Epithelial cell of proximal tubule (primary cell): Measurements from ENCODE around the gene DENND11. TPM values are rescaled to one million over a fixed set of nuclear protein-coding genes. Genes with fewer than 3 reads are reported as not detected.

Experiments
- DNase-seq: peaks from one replicate; pipeline ENCODE4 v3.0.0-alpha.2; 2011; ENCODE audit warnings: low read depth
- H3K4me3 ChIP-seq: 2 replicates; pipeline ENCODE4 v1.5.1; 2011; ENCODE audit warnings: low read depth, mild to moderate bottlenecking, low read length
- CTCF ChIP-seq: conservative IDR thresholded peaks from 2 replicates; pipeline ENCODE4 v1.5.1; 2012; ENCODE audit warnings: low read depth, mild to moderate bottlenecking, low read length
- total RNA-seq: library from RNA; depleted of rRNA; stranded (reverse); fragments of >200 nt; gene quantifications from 2 replicates; pipeline ENCODE4 v1.2.3, GENCODE V29; 2015

The DENND11 gene
- total RNA-seq, 1 donor from 2014 or later, result 12.2 TPM

GRCh38 chr7:141674171-141674671 lies 27.7 kb downstream of the DENND11 start:
- DNase-seq, result peak; percentile 89
- H3K4me3 ChIP-seq, result no peak overlapping the region
- TF ChIP-seq CTCF, result no peak

- TF ChIP-seq CTCF, result no peak
- no peak overlapping the region for H3K4me3 ChIP-seq
- no peak for DNase-seq
Measured at GRCh38 chr7:141673346-141673745, 28.6 kb downstream of the DENND11 start.

GRCh38 chr7:141671705-141672496 lies 30.1 kb downstream of the DENND11 start:
- no peak overlapping the region for H3K4me3 ChIP-seq
- TF ChIP-seq CTCF, result no peak
- DNase-seq, result no peak

GRCh38 chr7:141668853-141669252 lies 33.1 kb downstream of the DENND11 start:
- no peak for TF ChIP-seq CTCF
- no peak overlapping the region for H3K4me3 ChIP-seq
- DNase-seq, result no peak

GRCh38 chr7:141666071-141666470 lies 35.9 kb downstream of the DENND11 start:
- no peak for DNase-seq
- no peak for TF ChIP-seq CTCF
- no peak overlapping the region for H3K4me3 ChIP-seq

GRCh38 chr7:141665208-141666035 lies 36.5 kb downstream of the DENND11 start:
- no peak for TF ChIP-seq CTCF
- H3K4me3 ChIP-seq, result no peak overlapping the region
- DNase-seq, result no peak
